ENCODE measurements around the gene GALNT10.

The GALNT10 gene

DNA sequence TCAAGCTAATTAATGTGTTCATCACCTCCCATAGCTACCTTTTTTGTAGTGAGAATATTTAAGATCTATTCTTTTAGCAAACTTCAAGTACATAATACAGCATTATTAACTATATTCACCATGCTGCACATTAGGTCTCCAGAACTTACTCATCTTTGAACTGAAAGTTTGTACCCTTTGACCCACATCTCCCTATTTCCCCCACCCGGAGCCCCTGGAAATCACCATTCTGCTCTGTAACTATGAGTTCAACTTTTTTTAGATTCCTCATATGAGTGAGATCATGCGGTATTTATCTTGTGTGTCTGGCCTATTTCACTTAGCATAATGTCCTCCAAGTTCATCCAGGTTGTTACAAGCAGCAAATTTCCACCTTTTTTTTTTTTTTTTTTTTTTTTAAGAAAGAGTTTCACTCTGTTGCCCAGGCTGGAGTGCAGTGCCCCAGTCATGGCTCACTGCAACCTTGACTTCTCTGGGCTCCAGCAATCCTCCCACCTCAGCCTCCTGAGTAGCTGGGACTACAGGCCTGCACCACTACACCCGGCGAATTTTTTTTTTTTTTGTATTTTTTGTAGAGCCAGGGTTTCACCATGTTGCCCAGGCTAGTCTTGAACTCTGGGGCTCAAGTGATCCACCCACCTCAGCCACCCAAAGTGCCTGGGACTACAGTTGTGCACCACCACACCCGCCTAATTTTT is 154.9 kb downstream of the GALNT10 start:
- Histone ChIP-seq H3K4me3 (ENCODE audit: low read length in 2 of 2) (no peak overlapping the region), H3K4ac (ENCODE audit: low read length) (no peak overlapping the region), H2AFZ (ENCODE audit: low read length) (no peak overlapping the region), H2BK120ac (ENCODE audit: low read depth, low read length) (no peak overlapping the region), H2BK12ac (ENCODE audit: low read length) (no peak overlapping the region), H4K91ac (ENCODE audit: low read depth, low read length, poor library complexity) (no peak overlapping the region), H3K14ac (ENCODE audit: low read length) (no peak overlapping the region), H3K9me3 (replicated peaks in 1 of 2; ENCODE audit: control insufficient read depth in 2 of 2, insufficient read depth in 1 of 2, low read depth in 1 of 2, low read length in 2 of 2) (no peaks in the 10 kb centered on the region), H3K18ac (ENCODE audit: low read length) (no peak overlapping the region), H3K27me3 (ENCODE audit: control insufficient read depth in 3 of 3, insufficient read depth in 3 of 3, low read depth in 1 of 3, low read length in 3 of 3) (no peaks in the 10 kb centered on the region), H3K4me2 (ENCODE audit: insufficient read depth, low read length, poor library complexity, severe bottlenecking) (no peak overlapping the region), H2BK15ac (ENCODE audit: low read length) (no peak overlapping the region), H4K8ac (ENCODE audit: low read depth, low read length) (no peak overlapping the region), H2AK5ac (ENCODE audit: low read depth, low read length) (no peak overlapping the region), H3K27ac (replicated peaks; ENCODE audit: low read length) (no peak overlapping the region), H3K79me1 (ENCODE audit: low read depth, low read length) (no peaks in the 10 kb centered on the region), H3K36me3 (replicated peaks in 1 of 2; ENCODE audit: control insufficient read depth in 2 of 2, insufficient read depth in 2 of 2, low read length in 2 of 2) (no peaks in the 10 kb centered on the region), H3K9ac (ENCODE audit: low read depth, low read length, poor library complexity) (no peak overlapping the region), H2BK5ac (ENCODE audit: low read length) (no peak overlapping the region), H3K23ac (ENCODE audit: low read depth, low read length, poor library complexity) (no peak overlapping the region), H3K4me1 (ENCODE audit: control insufficient read depth in 2 of 2, insufficient read depth in 1 of 2, low read depth in 1 of 2, low read length in 2 of 2) (no peaks in the 10 kb centered on the region)
- WGBS, 2 donors (ENCODE audit: extremely low coverage in 2 of 2, insufficient read length in 2 of 2, insufficient replicate concordance in 1 of 2), result no CpG with 5 or more reads among the region's 5 CpGs
- DNase-seq (ENCODE audit: low spot score), result no peak

DNA sequence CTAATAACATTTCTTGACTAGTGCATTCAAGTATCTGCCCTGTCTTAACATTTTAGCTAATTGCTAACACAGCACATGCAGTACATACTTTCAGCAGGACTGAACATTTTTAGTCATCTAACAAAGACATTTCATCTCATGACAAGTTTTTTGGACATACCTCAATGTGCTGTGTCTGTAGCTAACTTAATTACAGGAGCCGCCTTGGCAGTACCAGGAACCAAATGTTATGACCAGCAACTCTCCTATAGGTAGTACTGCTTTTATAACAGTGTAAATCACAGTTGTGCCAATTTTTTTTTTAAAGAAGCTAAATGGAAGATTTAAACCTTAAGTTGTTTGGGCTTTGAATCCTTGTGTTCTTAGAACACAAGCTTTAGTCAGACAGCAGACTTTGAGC is 155.9 kb downstream of the GALNT10 start:
- Histone ChIP-seq H3K79me1 (ENCODE audit: low read depth, low read length) (no peaks in the 10 kb centered on the region), H3K4me2 (ENCODE audit: insufficient read depth, low read length, poor library complexity, severe bottlenecking) (no peak overlapping the region), H3K9me3 (replicated peaks in 1 of 2; ENCODE audit: control insufficient read depth in 2 of 2, insufficient read depth in 1 of 2, low read depth in 1 of 2, low read length in 2 of 2) (no peaks in the 10 kb centered on the region), H4K91ac (ENCODE audit: low read depth, low read length, poor library complexity) (no peak overlapping the region), H3K4me3 (ENCODE audit: low read length in 2 of 2) (no peak overlapping the region), H4K8ac (ENCODE audit: low read depth, low read length) (no peak overlapping the region), H2BK120ac (ENCODE audit: low read depth, low read length) (no peak overlapping the region), H3K36me3 (replicated peaks in 1 of 2; ENCODE audit: control insufficient read depth in 2 of 2, insufficient read depth in 2 of 2, low read length in 2 of 2) (no peaks in the 10 kb centered on the region), H3K27ac (replicated peaks; ENCODE audit: low read length) (no peak overlapping the region), H3K18ac (ENCODE audit: low read length) (no peak overlapping the region), H2BK5ac (ENCODE audit: low read length) (no peak overlapping the region), H2BK12ac (ENCODE audit: low read length) (no peak overlapping the region), H2AK5ac (ENCODE audit: low read depth, low read length) (no peak overlapping the region), H3K27me3 (ENCODE audit: control insufficient read depth in 3 of 3, insufficient read depth in 3 of 3, low read depth in 1 of 3, low read length in 3 of 3) (no peaks in the 10 kb centered on the region), H2BK15ac (ENCODE audit: low read length) (no peak overlapping the region), H3K4ac (ENCODE audit: low read length) (no peak overlapping the region), H2AFZ (ENCODE audit: low read length) (no peak overlapping the region), H3K9ac (ENCODE audit: low read depth, low read length, poor library complexity) (no peak overlapping the region), H3K23ac (ENCODE audit: low read depth, low read length, poor library complexity) (no peak overlapping the region), H3K14ac (ENCODE audit: low read length) (no peak overlapping the region), H3K4me1 (ENCODE audit: control insufficient read depth in 2 of 2, insufficient read depth in 1 of 2, low read depth in 1 of 2, low read length in 2 of 2) (no peaks in the 10 kb centered on the region)
- WGBS, 2 donors (ENCODE audit: extremely low coverage in 2 of 2, insufficient read length in 2 of 2, insufficient replicate concordance in 1 of 2), result no CpG with 5 or more reads among the region's 1 CpG
- no peak for DNase-seq (ENCODE audit: low spot score)

- WGBS, 2 donors (ENCODE audit: extremely low coverage in 2 of 2, insufficient read length in 2 of 2, insufficient replicate concordance in 1 of 2), result no CpG with 5 or more reads among the region's 5 CpGs
- H2BK12ac ChIP-seq (ENCODE audit: low read length), result no peak overlapping the region
- no peak overlapping the region for H2BK120ac ChIP-seq (ENCODE audit: low read depth, low read length)
- no peak overlapping the region for H3K9ac ChIP-seq (ENCODE audit: low read depth, low read length, poor library complexity)
- H4K8ac ChIP-seq (ENCODE audit: low read depth, low read length), result no peak overlapping the region
- no peak overlapping the region for H3K14ac ChIP-seq (ENCODE audit: low read length)
- H3K79me1 ChIP-seq (ENCODE audit: low read depth, low read length), result no peaks in the 10 kb centered on the region
- no peaks in the 10 kb centered on the region for H3K4me1 ChIP-seq (ENCODE audit: control insufficient read depth in 2 of 2, insufficient read depth in 1 of 2, low read depth in 1 of 2, low read length in 2 of 2)
- no peak overlapping the region for H2AK5ac ChIP-seq (ENCODE audit: low read depth, low read length)
- H3K4ac ChIP-seq (ENCODE audit: low read length), result no peak overlapping the region
- no peak overlapping the region for H4K91ac ChIP-seq (ENCODE audit: low read depth, low read length, poor library complexity)
- no peak overlapping the region for H3K27ac ChIP-seq (replicated peaks; ENCODE audit: low read length)
- no peak overlapping the region for H2BK15ac ChIP-seq (ENCODE audit: low read length)
- no peaks in the 10 kb centered on the region for H3K27me3 ChIP-seq (ENCODE audit: control insufficient read depth in 3 of 3, insufficient read depth in 3 of 3, low read depth in 1 of 3, low read length in 3 of 3)
- no peak overlapping the region for H3K23ac ChIP-seq (ENCODE audit: low read depth, low read length, poor library complexity)
- H2BK5ac ChIP-seq (ENCODE audit: low read length), result no peak overlapping the region
- H2AFZ ChIP-seq (ENCODE audit: low read length), result no peak overlapping the region
- no peak overlapping the region for H3K4me2 ChIP-seq (ENCODE audit: insufficient read depth, low read length, poor library complexity, severe bottlenecking)
- H3K18ac ChIP-seq (ENCODE audit: low read length), result no peak overlapping the region
- H3K4me3 ChIP-seq (ENCODE audit: low read length in 2 of 2), result no peak overlapping the region
- no peak for DNase-seq (ENCODE audit: low spot score)
- no peaks in the 10 kb centered on the region for H3K36me3 ChIP-seq (replicated peaks in 1 of 2; ENCODE audit: control insufficient read depth in 2 of 2, insufficient read depth in 2 of 2, low read length in 2 of 2)
- no peaks in the 10 kb centered on the region for H3K9me3 ChIP-seq (replicated peaks in 1 of 2; ENCODE audit: control insufficient read depth in 2 of 2, insufficient read depth in 1 of 2, low read depth in 1 of 2, low read length in 2 of 2)
Observed at GRCh38 chr5:154349626-154350264, 159.2 kb downstream of the GALNT10 start.

- no peak overlapping the region for H2BK15ac ChIP-seq (ENCODE audit: low read length)
- no peak overlapping the region for H2BK12ac ChIP-seq (ENCODE audit: low read length)
- no peak overlapping the region for H3K9ac ChIP-seq (ENCODE audit: low read depth, low read length, poor library complexity)
- no peaks in the 10 kb centered on the region for H3K79me1 ChIP-seq (ENCODE audit: low read depth, low read length)
- no peak overlapping the region for H2AFZ ChIP-seq (ENCODE audit: low read length)
- no peaks in the 10 kb centered on the region for H3K36me3 ChIP-seq (replicated peaks in 1 of 2; ENCODE audit: control insufficient read depth in 2 of 2, insufficient read depth in 2 of 2, low read length in 2 of 2)
- H2AK5ac ChIP-seq (ENCODE audit: low read depth, low read length), result no peak overlapping the region
- no peak for DNase-seq (ENCODE audit: low spot score)
- H3K18ac ChIP-seq (ENCODE audit: low read length), result no peak overlapping the region
- H3K4me3 ChIP-seq (ENCODE audit: low read length in 2 of 2), result no peak overlapping the region
- H2BK5ac ChIP-seq (ENCODE audit: low read length), result no peak overlapping the region
- no peak overlapping the region for H3K4ac ChIP-seq (ENCODE audit: low read length)
- no peak overlapping the region for H2BK120ac ChIP-seq (ENCODE audit: low read depth, low read length)
- H3K4me2 ChIP-seq (ENCODE audit: insufficient read depth, low read length, poor library complexity, severe bottlenecking), result no peak overlapping the region
- H4K91ac ChIP-seq (ENCODE audit: low read depth, low read length, poor library complexity), result no peak overlapping the region
- H3K27ac ChIP-seq (replicated peaks; ENCODE audit: low read length), result no peak overlapping the region
- peaks cover 7 to 8% of the 10 kb centered on the region in 2 donors for H3K4me1 ChIP-seq (ENCODE audit: control insufficient read depth in 2 of 2, insufficient read depth in 1 of 2, low read depth in 1 of 2, low read length in 2 of 2)
- H4K8ac ChIP-seq (ENCODE audit: low read depth, low read length), result no peak overlapping the region
- no peak overlapping the region for H3K23ac ChIP-seq (ENCODE audit: low read depth, low read length, poor library complexity)
- no peaks in the 10 kb centered on the region for H3K9me3 ChIP-seq (replicated peaks in 1 of 2; ENCODE audit: control insufficient read depth in 2 of 2, insufficient read depth in 1 of 2, low read depth in 1 of 2, low read length in 2 of 2)
- no peaks in the 10 kb centered on the region for H3K27me3 ChIP-seq (ENCODE audit: control insufficient read depth in 3 of 3, insufficient read depth in 3 of 3, low read depth in 1 of 3, low read length in 3 of 3)
- H3K14ac ChIP-seq (ENCODE audit: low read length), result no peak overlapping the region
Observed at GRCh38 chr5:154351141-154351540, 160.6 kb downstream of the GALNT10 start.
